SH-SY5Y (cell line): ENCODE data around the gene FSTL4.

Experiments used
- GATA2 ChIP-seq: IDR thresholded peaks from 2 replicates; pipeline ENCODE4 v1.6.1; 2011; ENCODE audit warnings: mild to moderate bottlenecking, low read depth, low read length
- GATA3 ChIP-seq: IDR thresholded peaks from 2 replicates; pipeline ENCODE4 v1.6.1; 2011; ENCODE audit warnings: low read depth, mild to moderate bottlenecking, low read length, moderate library complexity

FSTL4 gene

DNA sequence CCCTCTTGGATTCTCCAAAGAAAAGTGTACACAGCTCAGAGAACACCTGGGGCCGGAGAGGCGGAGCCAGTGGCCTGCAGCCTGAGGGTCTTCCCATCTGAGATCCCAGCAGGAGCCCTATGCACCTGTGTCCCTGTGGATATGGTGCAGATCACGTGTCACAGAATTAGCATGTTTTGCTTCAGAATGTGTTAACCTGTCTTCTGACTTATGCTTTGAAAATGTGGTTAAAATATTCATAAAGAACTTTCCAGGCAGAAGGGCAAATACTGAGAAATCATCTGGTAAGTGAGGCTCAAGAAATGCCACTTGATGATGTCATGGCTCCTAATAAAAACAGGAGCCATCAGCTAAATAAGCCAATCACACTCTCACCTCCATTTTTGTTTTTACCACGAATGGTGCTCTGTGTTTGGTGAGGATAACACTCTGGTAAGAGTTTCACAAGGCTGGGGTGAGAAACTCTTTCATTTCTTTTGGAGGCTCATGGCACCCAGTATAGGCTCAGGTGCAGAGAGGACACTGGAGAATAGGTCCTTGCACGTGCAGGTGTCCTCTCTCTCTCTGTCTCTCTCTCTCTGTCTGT lies 279.8 kb downstream of the FSTL4 start:
- no peak for TF ChIP-seq GATA2
- no peak for TF ChIP-seq GATA3

DNA sequence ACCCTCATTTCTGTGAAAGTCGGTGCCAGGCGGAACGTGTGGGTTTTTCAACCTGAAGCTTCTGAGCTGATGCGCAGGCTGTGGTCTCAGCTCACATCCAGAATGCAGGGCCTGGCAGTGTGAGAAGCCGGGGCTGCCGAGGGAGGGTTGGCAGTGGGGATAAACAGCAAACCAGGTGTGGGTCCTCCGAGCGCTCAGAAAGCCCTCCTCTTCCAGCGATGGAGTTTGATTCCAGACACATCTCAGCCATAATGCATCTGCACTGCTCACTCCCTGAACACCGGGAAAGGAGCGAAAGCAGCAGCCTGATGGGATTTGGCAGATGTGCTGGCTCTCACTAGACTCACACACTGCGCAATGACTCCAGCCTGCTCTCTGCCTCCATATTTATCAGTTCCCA lies 280.4 kb downstream of the FSTL4 start:
- TF ChIP-seq GATA3 (no peak), GATA2 (no peak)

DNA sequence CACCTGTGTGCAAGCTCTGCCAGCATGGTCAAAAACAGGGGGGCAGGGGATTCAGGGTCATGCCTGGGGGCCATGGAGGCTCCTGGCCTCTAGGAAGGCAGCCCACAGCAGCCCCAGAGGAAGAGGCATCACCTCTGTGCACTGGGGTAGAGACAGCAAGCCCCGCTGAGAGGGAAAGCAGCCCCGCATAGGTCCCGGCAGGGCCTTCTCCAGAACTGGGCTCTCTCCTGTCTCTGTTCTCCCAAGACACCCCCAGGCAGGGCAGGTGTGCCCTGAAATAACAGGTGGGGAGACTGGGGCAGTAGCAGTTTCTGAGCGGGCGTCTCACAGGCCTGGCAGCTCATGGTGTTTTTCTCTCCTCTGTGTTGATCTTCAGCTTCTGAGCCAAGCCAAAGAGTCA lies 281.4 kb downstream of the FSTL4 start:
- no peak for TF ChIP-seq GATA3
- TF ChIP-seq GATA2, result no peak

DNA sequence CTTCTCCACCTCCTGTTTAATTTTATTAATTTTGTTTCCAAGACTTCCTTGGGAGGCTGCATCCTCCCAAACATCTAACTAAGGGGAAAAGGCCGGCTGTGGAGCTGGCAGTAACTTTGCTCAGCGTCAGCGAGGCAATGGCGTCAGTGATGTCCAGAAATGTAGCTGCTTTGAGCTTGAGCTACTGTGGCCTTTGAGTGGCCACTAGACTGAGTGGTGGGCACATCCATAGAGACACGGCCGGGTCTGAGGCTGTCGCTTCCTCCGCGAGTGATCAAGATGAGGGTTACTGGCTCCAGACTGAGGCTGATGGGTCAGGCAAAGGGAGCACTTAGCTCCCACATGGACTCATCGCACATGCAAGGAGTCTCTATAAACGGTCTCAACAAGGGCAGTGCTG lies 283.5 kb downstream of the FSTL4 start:
- no peak for TF ChIP-seq GATA2
- TF ChIP-seq GATA3, result no peak

GRCh38 chr5:133327946-133328401 lies 284.4 kb downstream of the FSTL4 start:
- TF ChIP-seq GATA2 (no peak), GATA3 (no peak)

GRCh38 chr5:133326361-133326760 lies 286.0 kb downstream of the FSTL4 start:
- TF ChIP-seq GATA3, result no peak
- no peak for TF ChIP-seq GATA2

GRCh38 chr5:133325864-133326263 lies 286.5 kb downstream of the FSTL4 start:
- TF ChIP-seq GATA2 (no peak), GATA3 (no peak)

GRCh38 chr5:133324926-133325325 lies 287.4 kb downstream of the FSTL4 start:
- TF ChIP-seq GATA3 (no peak), GATA2 (no peak)

DNA sequence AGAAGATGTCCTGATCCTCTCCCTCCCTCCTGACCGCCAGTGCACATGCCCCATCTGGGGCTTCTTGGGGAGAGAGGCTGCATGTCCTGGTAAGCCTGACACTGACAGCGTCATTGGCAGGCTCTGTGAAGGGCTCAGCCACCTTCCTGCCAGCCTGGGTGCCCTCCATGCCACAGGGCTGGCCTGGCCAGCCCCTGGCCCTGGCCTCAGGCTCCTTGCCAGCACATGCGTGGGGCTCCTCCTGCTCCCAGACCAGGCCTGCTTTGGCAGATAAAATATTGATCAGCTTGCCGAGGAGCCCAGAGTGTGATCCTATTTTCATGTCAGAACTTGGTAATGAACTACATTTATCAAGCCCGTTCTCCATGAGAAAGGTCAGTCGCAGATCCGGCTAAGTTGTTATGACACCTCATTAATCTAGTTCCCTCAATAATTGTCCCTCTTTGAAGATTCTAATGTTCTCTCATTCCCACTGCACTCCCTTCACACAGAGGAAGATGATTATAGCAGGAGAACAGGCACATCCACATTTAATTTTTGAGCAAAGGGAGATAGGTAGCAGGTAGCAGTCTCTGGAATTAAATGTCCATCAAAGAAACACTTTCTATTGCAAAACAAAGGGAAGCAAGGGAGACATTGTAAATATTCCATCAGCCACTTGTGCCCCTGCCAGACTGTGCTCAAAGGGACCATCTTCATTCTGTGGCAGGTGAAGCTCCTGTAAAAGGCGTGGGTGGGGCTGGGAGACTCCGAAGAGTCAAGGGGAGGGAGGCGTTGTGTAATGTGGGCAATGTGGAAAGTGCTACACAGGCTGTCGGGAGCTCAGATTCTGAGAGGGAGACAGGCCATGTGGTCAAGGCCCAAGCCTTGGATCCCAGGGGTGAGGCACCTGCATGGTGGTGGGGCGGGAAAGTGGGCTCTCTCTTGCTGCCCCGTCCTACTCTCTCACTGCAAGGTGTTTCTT lies 288.6 kb downstream of the FSTL4 start:
- TF ChIP-seq GATA2 (no peak), GATA3 (no peak)

GRCh38 chr5:133322743-133323142 lies 289.6 kb downstream of the FSTL4 start:
- TF ChIP-seq GATA3, result no peak
- no peak for TF ChIP-seq GATA2

GRCh38 chr5:133321833-133322420 lies 290.4 kb downstream of the FSTL4 start:
- no peak for TF ChIP-seq GATA2
- no peak for TF ChIP-seq GATA3

- TF ChIP-seq GATA3 (no peak), GATA2 (no peak)
Observed at GRCh38 chr5:133321286-133321832, 291.0 kb downstream of the FSTL4 start.

DNA sequence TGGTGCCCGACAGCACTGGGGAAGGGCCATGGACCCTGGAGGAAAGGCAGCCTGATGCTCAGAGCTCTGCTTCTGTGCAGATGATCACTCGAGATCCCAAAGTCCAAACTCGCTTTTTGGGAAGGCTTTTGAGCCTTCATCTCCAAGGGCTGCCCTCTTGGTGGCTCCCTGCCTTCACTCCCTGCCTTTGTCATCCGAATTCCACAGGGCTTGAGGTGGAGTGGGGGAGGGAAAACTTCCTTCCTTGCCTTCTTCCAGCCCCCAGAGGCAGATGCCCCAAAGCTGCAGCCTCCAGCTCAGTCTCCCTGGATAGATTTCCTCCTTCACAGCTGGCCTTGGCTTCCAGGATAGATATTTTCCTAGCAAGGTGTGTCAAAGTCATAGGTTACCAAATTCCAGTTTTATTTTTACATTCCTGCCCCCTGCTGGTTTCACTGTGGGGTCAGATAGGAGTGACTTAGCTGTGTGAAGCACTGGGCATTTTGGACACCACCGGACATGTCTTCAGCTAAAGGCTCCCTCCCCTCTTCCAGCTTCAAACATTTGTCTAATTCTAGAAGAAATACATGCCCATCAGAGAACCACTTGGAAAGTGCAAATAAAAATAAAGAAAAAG lies 292.3 kb downstream of the FSTL4 start:
- TF ChIP-seq GATA3 (no peak), GATA2 (no peak)

DNA sequence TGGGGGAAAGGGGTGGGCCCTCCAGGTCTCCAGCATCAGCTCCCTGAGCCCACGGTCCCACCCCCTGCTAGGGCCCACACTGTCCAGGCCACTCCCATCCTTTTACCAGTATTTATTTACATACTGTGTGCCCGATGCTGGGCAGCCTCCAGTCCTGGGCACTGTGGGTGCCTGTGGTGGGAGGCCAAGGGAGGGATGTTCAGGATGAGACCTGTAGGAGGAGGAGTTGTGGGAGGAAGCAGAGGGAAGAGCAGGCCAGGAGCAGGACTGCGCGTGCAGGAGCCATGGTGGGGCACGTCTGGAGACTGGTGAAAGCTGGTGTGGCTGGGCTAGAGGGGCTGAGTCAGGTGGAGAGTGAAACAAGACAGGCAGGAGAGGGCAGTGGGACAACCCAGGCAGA lies 293.1 kb downstream of the FSTL4 start:
- TF ChIP-seq GATA2 (no peak), GATA3 (no peak)
